PC-3 (cell line): ENCODE results near the gene LRP1B. TPM values are rescaled to one million over a fixed set of nuclear protein-coding genes. Genes with fewer than 3 reads are reported as not detected.

ENCODE experiments used
- ATAC-seq: fragments of 200-7000 bp; cut with Tn5 transposase; 2 replicates; pipeline ENCODE4 v1.9.1; 2020; ENCODE audit warnings: mild to moderate bottlenecking, moderate library complexity
- BruUV-seq: library from RNA; stranded (reverse); fragments of 400-500 nt; replicated peaks from 2 replicates; lab custom pipeline; 2021; lab: Mats Ljungman, UMichigan
- CTCF ChIA-PET: fragments of 300-600 bp; sonication (Branson Sonifier 250); formaldehyde crosslinking; loops from one replicate; lab custom pipeline; 2022; ENCODE audit warnings: antibody characterized with exemption; lab: Charles Lee
- POLR2A ChIA-PET: fragments of 300-600 bp; sonication (Branson Sonifier 250); formaldehyde crosslinking; loops from one replicate; lab custom pipeline; 2022; ENCODE audit warnings: antibody characterized with exemption; ENCODE audit not compliant: unreplicated experiment; lab: Charles Lee
- DNase-seq: peaks from one replicate; pipeline ENCODE4 v3.0.0-alpha.2; 2015
- H2AFZ ChIP-seq: fragments of 300-600 bp; sonication (generic); 2 replicates; pipeline ENCODE4 v1.6.0; 2016; ENCODE audit warnings: antibody characterized with exemption, low read length
- H3F3A ChIP-seq: fragments of 300-600 bp; sonication (generic); one replicate; pipeline ENCODE4 v1.6.0; 2017; ENCODE audit warnings: antibody characterized with exemption, low read length, control low read depth, mild to moderate bottlenecking; ENCODE audit not compliant: unreplicated experiment
- H3K27ac ChIP-seq: fragments of 300-600 bp; sonication (generic); 2 replicates; pipeline ENCODE4 v1.5.1; 2016; ENCODE audit warnings: mild to moderate bottlenecking, low read length
- H3K27me3 ChIP-seq: fragments of 300-600 bp; sonication (generic); 2 replicates; pipeline ENCODE4 v1.6.1; 2016; ENCODE audit warnings: low read length, mixed read lengths
- H3K36me3 ChIP-seq: fragments of 300-600 bp; sonication (generic); 2 replicates; pipeline ENCODE4 v1.6.1; 2016; ENCODE audit warnings: low read depth, mixed run types, low read length, mixed read lengths
- H3K4me1 ChIP-seq: fragments of 300-600 bp; sonication (generic); 2 replicates; pipeline ENCODE4 v1.5.1; 2016; ENCODE audit warnings: low read length; ENCODE audit not compliant: insufficient read depth
- H3K4me2 ChIP-seq: fragments of 300-600 bp; sonication (generic); 2 replicates; pipeline ENCODE4 v1.6.0; 2016; ENCODE audit warnings: low read length
- H3K4me3 ChIP-seq: fragments of 300-600 bp; sonication (generic); 2 replicates; pipeline ENCODE4 v1.5.1; 2016; ENCODE audit warnings: mild to moderate bottlenecking, low read length, mixed read lengths
- H3K79me2 ChIP-seq: fragments of 300-600 bp; sonication (generic); 2 replicates; pipeline ENCODE4 v1.6.1; 2017; ENCODE audit warnings: low read length, mixed read lengths
- H3K9ac ChIP-seq: fragments of 300-600 bp; sonication (generic); 2 replicates; pipeline ENCODE4 v1.6.0; 2016; ENCODE audit warnings: mild to moderate bottlenecking, low read length
- H3K9me2 ChIP-seq: fragments of 300-600 bp; sonication (generic); replicated peaks from 2 replicates; pipeline ENCODE4 v1.6.1; 2016; ENCODE audit warnings: mixed run types, low read length, mixed read lengths
- H3K9me3 ChIP-seq: fragments of 300-600 bp; sonication (generic); 2 replicates; pipeline ENCODE4 v1.6.1; 2016; ENCODE audit warnings: low read length, mixed read lengths
- H4K20me1 ChIP-seq: fragments of 300-600 bp; sonication (generic); 2 replicates; pipeline ENCODE4 v1.6.1; 2016; ENCODE audit warnings: low read length, mixed read lengths
- CTCF ChIP-seq: fragments of 300-600 bp; sonication (generic); conservative IDR thresholded peaks from 2 replicates; pipeline ENCODE4 v1.5.1; 2017; ENCODE audit warnings: antibody characterized with exemption, low read depth, mild to moderate bottlenecking, low read length
- EZH2 ChIP-seq: fragments of 300-600 bp; sonication (generic); IDR thresholded peaks from one replicate; pipeline ENCODE4 v1.6.1; 2017; ENCODE audit warnings: antibody characterized with exemption, mild to moderate bottlenecking, low read length; ENCODE audit not compliant: unreplicated experiment
- EZH2phosphoT487 ChIP-seq: fragments of 300-600 bp; sonication (generic); IDR thresholded peaks from 2 replicates; pipeline ENCODE4 v1.6.1; 2018; ENCODE audit warnings: mild to moderate bottlenecking, antibody characterized with exemption, low read length, borderline replicate concordance
- intact Hi-C: fragments of 100-400 bp; cut with micrococcal nuclease; formaldehyde crosslinking; loops from 2 replicates; pipeline ENCODE4 v1.9.0; 2023
- total RNA-seq: library from RNA; depleted of rRNA; stranded (reverse); fragments of >200 nt; gene quantifications from 2 replicates; pipeline ENCODE4 v1.2.3, GENCODE V29; 2014

The LRP1B gene
- total RNA-seq, 1 experiment from 2014 or later: 0.04 TPM

- intact Hi-C loops: no loop called here
- POLR2A ChIA-PET: no interaction called here
- Histone ChIP-seq H3K27me3 (no peaks in the 10 kb centered on the region), H3K27ac (no peak overlapping the region), H3K79me2 (no peaks in the 10 kb centered on the region), H4K20me1 (no peaks in the 10 kb centered on the region), H3F3A (no peaks in the 10 kb centered on the region), H2AFZ (no peak overlapping the region), H3K9ac (no peak overlapping the region), H3K36me3 (no peaks in the 10 kb centered on the region), H3K4me3 (no peak overlapping the region), H3K9me3 (no peaks in the 10 kb centered on the region), H3K9me2 (no peaks in the 10 kb centered on the region), H3K4me2 (no peak overlapping the region), H3K4me1 (peaks cover 11% of the 10 kb centered on the region)
- no peak for TF ChIP-seq EZH2phosphoT487
- TF ChIP-seq CTCF: no peak
- TF ChIP-seq EZH2: no peak
- no peak for DNase-seq
- no peak for ATAC-seq
- no TSS peak for BruUV-seq
- CTCF ChIA-PET: no interaction called here
Observed at GRCh38 chr2:141513853-141514252, 617.0 kb downstream of the LRP1B start.

GRCh38 chr2:141508806-141509595, 621.8 kb downstream of the LRP1B start:
- no peaks in the 10 kb centered on the region for H3K4me1 ChIP-seq
- no peaks in the 10 kb centered on the region for H3F3A ChIP-seq
- intact Hi-C loops: no loop called here
- H3K27me3 ChIP-seq: no peaks in the 10 kb centered on the region
- peak; percentile 9 for DNase-seq
- H4K20me1 ChIP-seq: no peaks in the 10 kb centered on the region
- H3K9ac ChIP-seq: no peak overlapping the region
- no peak for ATAC-seq
- BruUV-seq: no TSS peak
- no peaks in the 10 kb centered on the region for H3K9me2 ChIP-seq
- no peaks in the 10 kb centered on the region for H3K79me2 ChIP-seq
- no peak overlapping the region for H3K27ac ChIP-seq
- CTCF ChIA-PET: no interaction called here
- H3K36me3 ChIP-seq: no peaks in the 10 kb centered on the region
- POLR2A ChIA-PET: no interaction called here
- no peak overlapping the region for H2AFZ ChIP-seq
- no peak overlapping the region for H3K4me2 ChIP-seq
- H3K4me3 ChIP-seq: no peak overlapping the region
- no peak for TF ChIP-seq EZH2phosphoT487
- TF ChIP-seq EZH2: no peak
- no peak for TF ChIP-seq CTCF
- no peaks in the 10 kb centered on the region for H3K9me3 ChIP-seq

GRCh38 chr2:141508086-141508752, 622.6 kb downstream of the LRP1B start:
- ATAC-seq: no peak
- Histone ChIP-seq H3K9ac (no peak overlapping the region), H3K4me1 (no peaks in the 10 kb centered on the region), H3F3A (no peaks in the 10 kb centered on the region), H3K27me3 (no peaks in the 10 kb centered on the region), H3K4me3 (no peak overlapping the region), H4K20me1 (no peaks in the 10 kb centered on the region), H3K9me2 (no peaks in the 10 kb centered on the region), H3K36me3 (no peaks in the 10 kb centered on the region), H3K9me3 (no peaks in the 10 kb centered on the region), H3K4me2 (no peak overlapping the region), H3K27ac (no peak overlapping the region), H3K79me2 (no peaks in the 10 kb centered on the region), H2AFZ (no peak overlapping the region)
- no TSS peak for BruUV-seq
- TF ChIP-seq EZH2 (no peak), CTCF (no peak), EZH2phosphoT487 (no peak)
- ChIA-PET CTCF (no interaction called here), POLR2A (no interaction called here)
- intact Hi-C loops: no loop called here
- DNase-seq: peak; percentile 16
